Epithelial cell of alveolus of lung (primary cell): ENCODE measurements around the gene FBXL5. TPM values are rescaled to one million over a fixed set of nuclear protein-coding genes. Genes with fewer than 3 reads are reported as not detected.

Experiments
- total RNA-seq: library from RNA; depleted of rRNA; stranded (reverse); fragments of >200 nt; gene quantifications from 2 replicates; pipeline ENCODE4 v1.2.1, GENCODE V29; 2015

FBXL5 gene, protein sequence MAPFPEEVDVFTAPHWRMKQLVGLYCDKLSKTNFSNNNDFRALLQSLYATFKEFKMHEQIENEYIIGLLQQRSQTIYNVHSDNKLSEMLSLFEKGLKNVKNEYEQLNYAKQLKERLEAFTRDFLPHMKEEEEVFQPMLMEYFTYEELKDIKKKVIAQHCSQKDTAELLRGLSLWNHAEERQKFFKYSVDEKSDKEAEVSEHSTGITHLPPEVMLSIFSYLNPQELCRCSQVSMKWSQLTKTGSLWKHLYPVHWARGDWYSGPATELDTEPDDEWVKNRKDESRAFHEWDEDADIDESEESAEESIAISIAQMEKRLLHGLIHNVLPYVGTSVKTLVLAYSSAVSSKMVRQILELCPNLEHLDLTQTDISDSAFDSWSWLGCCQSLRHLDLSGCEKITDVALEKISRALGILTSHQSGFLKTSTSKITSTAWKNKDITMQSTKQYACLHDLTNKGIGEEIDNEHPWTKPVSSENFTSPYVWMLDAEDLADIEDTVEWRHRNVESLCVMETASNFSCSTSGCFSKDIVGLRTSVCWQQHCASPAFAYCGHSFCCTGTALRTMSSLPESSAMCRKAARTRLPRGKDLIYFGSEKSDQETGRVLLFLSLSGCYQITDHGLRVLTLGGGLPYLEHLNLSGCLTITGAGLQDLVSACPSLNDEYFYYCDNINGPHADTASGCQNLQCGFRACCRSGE
- total RNA-seq = 55.3 and 58.0 TPM in 2 replicates

GRCh38 chr4:15655223-15656037 lies at the start of gene FBXL5:
Gene FBXL5 (minus strand): TSS chr4:15655357. CDS start chr4:15655287, 70 bp downstream.

GRCh38 chr4:15702941-15703403 lies 47.8 kb upstream of the FBXL5 start, which contains the start of gene BST1:
Gene BST1 (plus strand): TSS chr4:15703065. CDS start chr4:15703145, 80 bp downstream.

DNA sequence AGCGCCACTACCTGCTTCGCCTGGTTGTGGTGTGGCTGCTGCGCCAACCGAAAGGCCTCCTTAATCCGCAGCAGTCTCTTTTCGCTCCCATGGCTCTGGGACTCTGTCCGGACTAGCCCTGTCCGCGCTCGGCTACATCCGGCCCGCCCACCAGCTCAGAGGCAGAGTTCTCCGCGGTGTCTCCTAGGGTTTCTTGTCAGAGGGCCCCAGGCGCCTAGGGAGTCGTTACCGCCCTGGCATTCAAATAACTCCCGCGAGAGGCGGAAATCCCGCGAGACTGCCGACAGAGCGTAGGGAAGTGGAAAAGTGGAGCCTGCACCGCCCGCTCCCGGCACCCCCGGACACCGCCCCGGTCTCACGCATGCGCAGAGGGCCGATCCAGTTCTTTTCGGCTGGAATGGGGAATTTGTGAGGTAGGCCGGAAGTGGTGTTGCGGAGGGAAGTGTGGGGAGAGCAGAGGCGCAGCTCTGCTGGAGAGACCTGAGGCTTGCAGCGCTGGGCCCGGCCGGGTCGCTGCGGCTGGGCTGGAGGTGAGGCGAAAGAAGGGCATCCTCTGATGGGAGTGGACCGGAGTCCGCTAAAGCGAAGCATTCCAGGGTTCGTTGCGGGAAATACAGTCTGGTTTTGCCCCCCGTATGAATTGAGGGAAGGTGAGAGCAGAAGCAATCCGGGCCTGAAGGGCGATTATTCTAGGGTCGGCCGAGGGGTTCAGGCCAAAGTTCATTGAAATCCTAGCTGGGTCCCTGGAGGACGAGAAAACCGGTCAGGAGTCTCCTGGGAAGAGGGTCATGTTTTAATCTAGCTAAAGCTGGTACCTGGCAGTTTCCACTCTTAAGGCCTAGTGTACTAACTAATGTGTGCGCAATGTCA lies 26.4 kb upstream of the FBXL5 start, which contains the start of gene FAM200B:
Gene FAM200B (plus strand): TSS at position 456 of the 870 bp plus-strand sequence. CDS start 5,151 bp downstream, outside the sequence.

Other genes with a start within 250 kb of the FBXL5 start
- 0.26 and 1.5 TPM in 2 replicates for gene C1QTNF7, start 227.3 kb downstream of the FBXL5 start, total RNA-seq
- 17.8 and 33.7 TPM in 2 replicates for gene CC2D2A, start 185.5 kb downstream of the FBXL5 start, total RNA-seq
- 30.3 and 45.8 TPM in 2 replicates for gene FAM200B, start 26.5 kb upstream of the FBXL5 start, total RNA-seq
- gene BST1, start 47.7 kb upstream of the FBXL5 start, total RNA-seq = 11.2 and 12.9 TPM in 2 replicates
- gene CD38, start 123.0 kb upstream of the FBXL5 start, total RNA-seq = 1.0 TPM in 1 of 2 replicates, not detected in the other